NCI-H2107 (cell line): Measurements from ENCODE around the gene KBTBD4.
A peak's percentile ranks its signal among the peaks of the same experiment; 100 is the strongest.

ENCODE experiments used
- DNase-seq: peaks from one replicate; lab custom pipeline; 2025; lab: John Stamatoyannopoulos, UW

Gene KBTBD4

GRCh38 chr11:47578524-47579494 lies at the start of gene KBTBD4, which contains the start of gene NDUFS3:
Gene KBTBD4, minus strand, starts transcription at chr11:47578970. Its CDS starts 19 bp downstream, at chr11:47578951.
Gene NDUFS3, plus strand, starts transcription at chr11:47579074. Its CDS starts 18 bp downstream, at chr11:47579092.
- peak; percentile 84 for DNase-seq

- DNase-seq = no peak
These were observed 49.3 kb upstream of the KBTBD4 start for GRCh38 chr11:47628026-47628425.

DNA sequence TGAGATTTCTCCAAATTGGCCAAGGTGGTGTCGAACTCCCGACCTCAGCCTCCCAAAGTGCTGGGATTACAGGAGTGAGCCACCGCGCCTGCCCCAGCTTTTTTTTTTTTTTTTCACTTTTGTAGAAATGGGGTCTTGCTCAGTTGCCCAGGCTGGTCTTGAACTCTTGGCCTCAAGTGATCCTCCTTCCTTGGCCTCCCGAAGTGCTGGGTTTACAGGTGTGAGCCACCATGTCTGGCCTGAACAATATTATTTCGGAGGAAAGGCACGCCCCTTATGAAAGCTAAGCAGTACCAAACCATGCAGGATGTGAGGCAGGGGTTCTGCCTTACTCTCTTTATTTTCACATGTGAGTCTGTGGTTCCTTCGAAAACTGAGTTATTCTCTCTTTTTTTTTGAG lies 47.5 kb upstream of the KBTBD4 start:
- no peak for DNase-seq

GRCh38 chr11:47620836-47621378 lies 42.1 kb upstream of the KBTBD4 start:
- no peak for DNase-seq

DNA sequence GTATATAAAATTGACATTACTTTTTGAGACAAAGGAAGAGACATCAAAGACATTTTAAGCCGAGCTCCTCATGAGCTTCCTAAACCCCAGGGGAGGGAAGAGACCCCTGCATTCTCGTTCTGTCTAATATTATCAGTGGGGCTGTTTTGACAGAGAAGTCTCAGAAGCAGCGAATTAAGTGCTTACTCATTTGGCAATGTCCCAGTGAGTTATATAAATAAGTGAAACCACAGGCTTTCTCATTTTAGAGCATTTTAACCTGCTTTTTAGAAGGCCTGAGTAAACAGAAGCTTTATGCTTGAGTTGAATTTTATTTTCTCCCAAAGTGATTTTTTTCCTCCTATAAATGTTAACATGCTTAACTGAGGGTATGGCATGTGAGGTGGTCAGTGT lies 38.6 kb upstream of the KBTBD4 start:
- no peak for DNase-seq

DNA sequence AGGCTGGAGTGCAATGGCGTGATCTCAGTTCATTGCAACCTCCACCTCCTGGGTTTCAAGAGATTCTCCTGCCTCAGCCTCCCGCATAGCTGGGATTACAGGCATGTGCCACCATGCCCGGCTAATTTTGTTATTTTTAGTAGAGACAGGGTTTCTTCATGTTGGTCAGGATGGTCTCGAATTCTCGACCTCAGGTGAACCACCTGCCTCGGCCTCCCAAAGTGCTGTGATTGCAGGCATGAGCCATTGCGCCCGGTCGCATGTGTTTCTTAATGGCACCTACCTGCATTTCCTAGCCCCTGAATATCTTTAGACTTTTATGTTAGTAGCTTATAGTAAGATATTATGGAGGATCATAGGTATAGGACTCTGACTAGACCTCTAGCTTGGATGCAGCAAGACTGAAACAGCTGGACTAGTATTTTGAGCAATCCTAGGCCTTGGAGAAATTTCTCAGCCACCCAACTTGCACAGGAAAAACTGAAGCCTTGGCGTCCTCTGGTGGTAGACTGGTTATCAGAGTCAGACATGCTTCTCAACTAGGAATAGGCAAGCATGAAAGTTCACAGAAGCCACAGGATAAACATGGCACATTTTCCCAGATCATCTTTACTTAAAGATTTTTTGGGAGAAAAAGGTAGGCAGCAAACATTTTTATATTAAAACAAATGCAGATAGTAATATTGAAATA lies 38.1 kb upstream of the KBTBD4 start:
- DNase-seq = peak; percentile 36

DNA sequence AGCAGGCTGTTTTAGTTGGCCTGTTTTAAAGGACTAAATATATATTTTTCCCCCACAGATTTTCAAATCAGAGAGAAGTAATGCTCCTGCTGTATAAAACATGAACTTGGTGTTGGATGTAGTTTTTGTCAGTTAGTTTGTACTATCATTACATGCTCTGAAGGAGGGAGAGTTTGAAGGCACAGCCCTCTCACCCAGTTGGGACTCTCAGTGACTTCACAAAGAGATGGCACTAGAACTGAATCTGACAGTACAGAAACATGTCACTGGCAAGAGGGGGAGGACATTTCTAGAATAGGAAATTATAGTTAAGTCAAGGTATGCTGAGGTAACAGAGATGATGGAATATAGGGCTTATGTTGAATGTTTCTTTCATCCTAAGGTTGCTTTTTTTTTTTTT lies 36.5 kb upstream of the KBTBD4 start:
- DNase-seq = no peak

- no peak for DNase-seq
These were observed 32.6 kb upstream of the KBTBD4 start for GRCh38 chr11:47611348-47611794.

DNA sequence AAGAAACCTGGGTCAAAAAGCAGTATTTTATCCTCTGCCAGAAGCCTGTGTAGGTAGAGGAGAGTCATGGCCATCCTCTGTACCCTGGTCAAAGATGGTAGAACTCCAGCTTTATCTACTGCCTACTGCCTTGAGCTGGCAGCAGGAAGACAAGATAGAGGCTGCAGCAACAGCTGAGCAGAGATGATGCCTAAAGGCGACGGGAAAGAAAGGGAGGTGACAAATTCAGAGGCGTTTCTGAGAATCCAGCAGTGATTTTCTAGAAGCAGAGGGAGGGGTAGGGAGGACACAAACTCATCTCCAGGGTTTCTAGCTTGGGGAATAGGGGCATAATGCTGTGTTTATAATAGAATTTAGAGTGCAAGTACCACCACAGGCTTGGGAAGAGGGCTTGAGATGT lies 30.9 kb upstream of the KBTBD4 start:
- DNase-seq = no peak

GRCh38 chr11:47607380-47607779 lies 28.6 kb upstream of the KBTBD4 start:
- no peak for DNase-seq

DNA sequence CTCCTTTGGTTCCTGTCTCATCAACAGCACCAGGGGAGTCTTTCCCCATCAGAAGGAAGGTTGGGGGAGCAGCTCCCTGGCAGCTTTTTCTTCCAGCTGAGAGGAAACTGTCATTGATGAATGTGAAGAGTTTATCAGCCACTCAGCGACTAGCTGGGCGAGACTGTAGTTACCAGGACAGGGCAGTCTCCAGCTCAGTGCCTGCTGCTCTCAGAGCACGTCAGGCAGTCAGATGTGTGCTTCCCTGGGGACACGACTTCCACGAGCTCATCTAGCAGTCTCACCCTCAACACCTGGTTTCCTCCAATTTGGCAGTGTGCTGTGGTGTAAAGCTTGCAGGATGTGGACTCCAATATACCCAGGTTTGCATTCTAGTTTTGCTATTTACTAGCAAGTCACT lies 28.0 kb upstream of the KBTBD4 start:
- no peak for DNase-seq

- DNase-seq = no peak
These were observed 27.2 kb upstream of the KBTBD4 start for GRCh38 chr11:47605921-47606320.

GRCh38 chr11:47603295-47603694 lies 24.5 kb upstream of the KBTBD4 start:
- DNase-seq = no peak

DNA sequence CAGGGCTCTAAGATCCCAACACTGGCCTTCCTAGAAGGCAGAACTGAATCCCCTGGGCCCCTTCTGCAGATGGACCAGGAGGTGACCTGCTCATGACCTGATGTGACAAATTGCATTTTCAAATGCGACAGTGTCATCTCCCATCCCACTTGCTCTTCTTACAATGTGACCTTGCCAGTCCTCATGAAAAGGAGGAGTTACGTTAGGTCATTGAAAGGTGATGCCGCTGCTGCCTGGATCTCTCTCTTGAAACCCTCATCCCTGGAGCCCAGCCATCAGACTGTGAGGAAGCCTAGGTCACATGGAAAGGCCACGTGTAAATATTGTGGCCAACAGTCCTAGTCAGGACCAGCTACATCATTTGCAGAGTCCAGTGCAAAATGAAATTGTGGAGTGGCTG lies 21.1 kb upstream of the KBTBD4 start:
- DNase-seq = no peak

DNA sequence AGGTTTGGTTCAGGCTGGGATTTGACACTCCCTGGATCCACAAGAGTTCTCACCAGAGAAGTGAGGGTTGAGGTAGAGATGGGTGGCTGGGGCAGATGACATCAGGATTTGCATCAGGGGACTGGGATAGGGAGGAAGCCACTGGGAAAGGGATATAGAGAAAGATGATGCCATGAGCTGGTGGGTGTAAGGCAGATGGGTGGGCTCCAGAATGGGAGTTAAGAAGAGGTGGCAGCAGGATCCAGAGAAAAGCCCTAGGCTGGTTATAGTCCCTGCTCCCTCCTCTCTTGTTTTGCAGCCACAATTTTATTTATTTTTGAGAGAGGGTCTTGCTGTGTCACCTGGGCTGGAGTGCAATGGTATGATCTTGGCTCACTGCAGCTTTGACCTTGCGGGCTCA lies 17.2 kb upstream of the KBTBD4 start:
- no peak for DNase-seq

DNA sequence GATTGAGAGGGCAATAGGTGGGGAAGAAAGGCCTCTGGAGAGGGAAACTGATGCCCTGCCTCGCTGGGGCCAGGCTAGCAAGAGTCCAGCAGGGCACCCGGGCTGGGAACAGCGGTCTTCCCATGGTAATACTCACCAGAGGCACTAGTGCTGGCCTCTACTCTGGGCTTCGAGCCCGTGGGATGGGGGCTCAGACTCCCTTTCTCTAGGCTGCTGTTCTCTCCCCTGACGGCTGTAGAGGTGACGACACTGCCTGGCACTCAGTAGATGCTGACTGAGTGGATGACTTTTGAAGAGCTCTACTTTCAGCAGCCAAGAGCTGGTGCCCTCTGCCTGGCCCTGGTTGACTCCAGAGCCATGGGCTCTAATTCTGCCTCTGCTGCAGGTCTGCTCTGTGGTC lies 16.3 kb upstream of the KBTBD4 start:
- DNase-seq = no peak

DNA sequence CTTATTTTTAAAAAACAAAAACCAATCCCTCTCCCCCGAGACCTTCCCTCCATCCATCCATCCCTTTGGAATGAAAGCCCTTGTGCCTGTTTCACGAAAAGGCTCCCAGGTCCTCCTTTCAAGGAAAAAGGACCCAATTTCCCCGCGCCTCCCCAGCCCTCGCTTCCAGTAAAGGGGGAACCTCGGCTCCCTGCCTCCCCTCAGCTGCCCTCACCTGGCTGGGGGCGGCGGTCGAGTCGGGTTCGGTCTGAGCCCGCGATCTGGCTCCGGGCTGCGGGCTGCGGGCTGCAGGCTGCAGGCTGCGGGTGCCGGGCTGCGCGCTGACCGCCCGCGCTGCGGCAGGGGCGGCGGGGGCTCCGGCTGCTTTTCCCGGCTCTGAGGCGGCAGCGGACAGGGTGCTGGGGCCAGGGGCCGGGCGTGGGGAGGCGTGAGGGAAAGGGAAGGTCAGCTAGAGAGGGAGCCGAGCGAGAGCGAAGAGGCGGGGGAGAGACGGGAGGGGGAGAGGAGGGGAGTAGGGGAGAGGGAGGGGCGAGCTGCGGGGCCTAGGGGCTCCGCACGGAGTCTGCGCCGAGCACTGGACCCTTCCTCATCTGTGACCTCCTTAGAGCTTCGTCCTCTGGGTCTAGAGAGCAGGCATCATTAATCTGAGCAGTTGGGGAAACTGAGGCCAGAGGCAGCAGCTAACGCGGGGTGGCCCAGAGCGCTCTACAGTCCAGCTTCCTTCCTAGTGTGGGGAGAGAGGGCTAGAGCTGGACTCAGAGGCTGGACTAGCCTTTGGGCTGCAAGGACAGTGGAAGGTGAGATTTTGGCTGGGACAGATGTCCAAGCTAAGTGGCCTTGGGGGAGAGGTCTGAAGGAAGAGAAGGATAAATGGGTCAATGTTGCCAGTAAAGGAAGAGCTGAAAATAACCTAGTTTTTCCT lies 15.4 kb upstream of the KBTBD4 start, which contains the start of gene C1QTNF4:
Gene C1QTNF4 (minus strand): TSS at position 478 of the 922 bp plus-strand sequence. CDS start 3,601 bp downstream, outside the sequence.
- DNase-seq = no peak

GRCh38 chr11:47593492-47593933 lies 14.7 kb upstream of the KBTBD4 start:
- no peak for DNase-seq

GRCh38 chr11:47592970-47593369 lies 14.2 kb upstream of the KBTBD4 start:
- DNase-seq = no peak

DNA sequence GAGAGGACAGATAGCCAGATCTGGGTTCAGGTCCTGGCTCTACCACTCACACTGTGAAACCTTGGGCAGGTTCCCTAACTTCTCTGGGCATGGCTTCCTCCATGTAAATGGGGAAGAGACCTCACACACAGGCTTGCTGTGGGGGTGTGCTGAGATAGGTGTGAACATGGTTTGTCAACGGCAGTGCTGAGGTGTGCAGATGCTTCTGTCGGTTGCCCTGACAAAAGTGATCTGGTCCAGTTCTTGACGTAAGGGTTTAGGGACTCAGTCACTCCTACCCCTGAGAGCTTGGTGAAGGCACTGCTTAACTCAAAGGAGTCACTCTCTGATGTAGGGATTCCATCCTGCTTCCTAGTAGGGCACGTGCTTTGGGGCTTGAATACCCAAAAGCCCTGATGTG lies 13.5 kb upstream of the KBTBD4 start:
- no peak for DNase-seq

DNA sequence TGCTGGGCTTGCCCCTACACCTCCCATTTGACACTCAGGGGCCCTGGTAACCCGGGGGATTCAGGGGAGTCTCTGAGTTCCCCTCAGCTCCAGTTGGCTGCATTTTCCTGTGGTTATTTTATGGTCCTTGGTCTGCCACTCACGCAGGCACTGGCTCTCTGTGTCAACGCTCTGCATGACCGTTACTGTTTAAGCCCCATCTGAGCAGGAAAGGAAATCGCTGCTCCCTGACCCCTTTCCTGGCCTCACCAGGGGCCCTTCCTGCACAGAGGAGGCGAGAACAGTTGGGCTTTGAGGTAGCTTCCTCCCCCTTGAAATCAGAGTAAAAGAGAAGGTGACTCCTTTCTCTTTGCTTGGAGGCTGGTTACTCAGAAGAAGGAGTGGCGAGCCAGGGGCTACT lies 13.0 kb upstream of the KBTBD4 start:
- no peak for DNase-seq
